Hindlimb muscle (tissue), 1 donor: ENCODE data around the gene SLC26A2. TPM values are rescaled to one million over a fixed set of nuclear protein-coding genes. Genes with fewer than 3 reads are reported as not detected.
A peak's percentile ranks its signal among the peaks of the same experiment; 100 is the strongest.

ENCODE experiments used
- DNase-seq: peaks from one replicate; pipeline ENCODE4 v3.0.0-alpha.2; 2013
- polyA plus RNA-seq: library from polyadenylated mRNA; unstranded; fragments of 120-200 nt; gene quantifications from one replicate; pipeline ENCODE4 v1.2.1, GENCODE V29; 2013; ENCODE audit not compliant: insufficient read length

Gene SLC26A2
- polyA plus RNA-seq, 1 donor = 8.6 TPM

DNA sequence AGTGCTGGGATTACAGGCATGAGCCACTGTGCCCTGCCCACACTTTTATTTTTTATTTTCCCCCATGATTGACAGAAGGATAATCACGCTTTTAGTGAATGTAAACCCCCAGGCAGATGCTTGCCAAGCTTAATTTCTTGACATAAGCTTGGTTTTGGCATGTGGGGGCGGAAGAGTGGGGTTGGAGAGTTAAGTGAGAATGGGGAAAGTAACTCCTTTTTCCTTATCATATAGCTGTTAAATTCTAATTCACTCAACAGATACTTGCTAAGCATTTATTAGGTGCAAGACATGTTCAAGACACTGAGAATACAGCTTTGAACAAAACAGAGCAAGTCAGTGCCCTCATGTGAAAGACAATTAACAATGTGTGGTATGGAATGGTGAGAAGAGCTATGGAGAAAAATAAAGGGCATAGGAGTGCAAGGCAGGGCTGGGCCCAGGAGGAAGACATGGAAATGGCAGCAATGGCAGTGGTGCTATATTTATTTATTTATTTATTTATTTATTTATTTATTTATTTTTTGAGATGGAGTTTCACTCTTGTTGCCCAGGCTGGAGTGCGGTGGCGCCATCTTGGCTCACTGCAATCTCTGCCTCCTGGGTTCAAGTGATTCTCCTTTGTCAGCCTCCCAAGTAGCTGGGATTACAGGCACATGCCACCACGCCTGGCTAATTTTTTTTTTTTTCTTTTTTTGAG, 2.2 kb downstream of the SLC26A2 start:
- DNase-seq = no peak

DNA sequence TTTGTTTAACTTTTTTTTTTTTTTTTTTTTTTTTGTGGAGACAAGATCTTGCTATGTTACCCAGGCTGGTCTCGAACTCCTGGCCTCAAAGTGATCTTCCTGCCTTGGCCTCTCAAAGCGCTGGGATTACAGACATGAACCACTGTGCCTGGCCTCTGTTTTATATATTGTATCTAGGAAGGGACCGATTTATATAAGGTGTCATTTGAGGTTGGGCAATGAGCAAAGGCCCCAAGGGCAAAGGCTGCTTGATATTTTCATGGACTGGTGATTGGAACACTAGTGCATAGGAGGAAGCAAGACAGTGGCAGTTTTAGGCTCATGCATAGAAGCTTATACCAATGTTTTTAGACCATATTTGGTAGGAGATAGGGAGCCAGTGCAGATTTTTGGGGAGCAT, 3.2 kb downstream of the SLC26A2 start:
- no peak for DNase-seq

DNA sequence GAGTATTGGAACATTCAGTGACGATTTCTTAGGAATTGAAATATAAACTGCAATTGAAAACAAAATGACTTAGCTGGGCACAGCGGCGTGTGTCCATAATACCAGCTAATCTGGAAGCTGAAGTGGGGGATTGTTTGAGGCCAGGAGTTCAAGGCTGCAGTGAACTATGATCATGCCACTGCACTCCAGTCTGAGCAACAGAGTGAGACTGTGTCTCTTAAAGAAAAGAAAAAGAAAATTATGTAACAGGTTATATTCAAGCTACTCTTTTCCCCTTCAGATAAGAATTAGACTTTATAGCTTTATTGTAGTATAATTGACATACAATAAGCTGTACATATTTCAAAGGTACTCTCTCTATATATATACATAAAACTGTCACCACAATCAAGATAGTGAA, 6.4 kb downstream of the SLC26A2 start:
- DNase-seq = no peak

DNA sequence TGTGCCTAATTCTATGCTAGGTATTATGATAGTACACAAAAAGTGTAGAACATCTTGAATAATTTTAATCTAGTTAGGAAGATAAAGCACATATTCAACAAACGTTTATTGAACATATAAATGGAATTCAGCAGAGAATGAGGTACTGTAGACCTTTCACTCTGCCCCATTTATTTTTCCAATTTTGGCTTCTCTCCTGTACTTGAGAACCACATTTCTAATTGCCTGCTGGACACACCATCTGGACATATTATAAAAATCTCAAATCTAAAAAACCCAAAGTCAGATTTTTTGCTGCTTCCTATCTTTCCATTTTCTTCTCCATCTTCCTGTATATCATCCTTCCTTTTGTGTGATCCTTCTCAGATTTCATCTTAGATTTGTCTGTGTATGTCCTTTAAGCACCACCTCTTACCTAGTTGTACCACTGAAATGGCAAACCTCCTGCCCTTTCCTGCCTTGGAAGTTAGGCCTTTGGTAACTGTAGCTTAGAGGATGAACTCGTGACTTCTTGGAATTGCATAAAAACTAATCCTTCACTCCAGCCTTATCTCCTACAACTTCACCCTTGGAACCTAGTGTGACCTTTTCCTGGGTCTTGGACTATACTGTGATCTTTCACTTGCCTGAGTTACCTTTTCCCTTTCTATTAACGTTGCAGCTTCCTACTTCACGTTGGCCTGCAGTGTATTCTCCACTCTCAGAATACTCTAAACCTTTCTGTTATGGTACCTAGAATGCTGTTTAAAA, 8.8 kb downstream of the SLC26A2 start:
- no peak for DNase-seq

DNA sequence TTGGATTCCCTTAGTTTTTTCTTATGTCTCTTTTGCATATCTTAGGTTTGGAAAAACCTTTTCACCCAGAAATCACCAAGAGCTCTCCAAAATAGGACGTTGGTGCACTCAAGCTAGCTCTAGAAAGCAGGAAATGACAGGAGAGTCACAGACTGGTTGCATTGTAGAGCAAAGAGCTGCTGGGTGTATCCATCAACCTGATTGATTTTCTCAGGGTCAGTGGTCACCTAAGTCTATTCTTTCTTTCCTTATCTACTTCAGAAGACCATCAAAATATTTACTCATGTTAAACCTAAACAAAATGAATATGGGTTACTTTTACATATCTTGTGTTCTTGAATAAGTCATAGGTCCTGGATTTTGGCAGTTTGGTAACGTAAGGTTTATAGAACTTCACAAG, 14.9 kb downstream of the SLC26A2 start:
- no peak for DNase-seq

DNA sequence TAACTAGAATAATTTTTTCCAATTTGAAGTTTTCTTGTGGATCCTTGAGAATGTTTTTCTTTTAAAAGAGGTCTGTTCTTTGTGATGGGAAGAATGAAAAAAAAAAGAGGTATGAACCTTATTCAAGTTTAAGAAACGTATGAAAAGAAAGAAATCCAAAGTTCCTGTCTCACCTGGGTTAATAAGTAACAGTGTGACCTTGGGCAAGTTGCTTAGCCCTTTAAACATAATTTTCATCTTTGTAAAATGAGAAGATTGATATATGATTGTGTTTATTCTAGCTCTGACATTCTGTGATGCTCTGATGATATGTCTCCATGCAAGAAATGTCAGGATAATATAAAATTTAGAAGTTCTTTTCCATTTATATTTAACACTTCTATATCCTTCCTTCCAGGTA, 19.3 kb downstream of the SLC26A2 start:
- DNase-seq = no peak

DNA sequence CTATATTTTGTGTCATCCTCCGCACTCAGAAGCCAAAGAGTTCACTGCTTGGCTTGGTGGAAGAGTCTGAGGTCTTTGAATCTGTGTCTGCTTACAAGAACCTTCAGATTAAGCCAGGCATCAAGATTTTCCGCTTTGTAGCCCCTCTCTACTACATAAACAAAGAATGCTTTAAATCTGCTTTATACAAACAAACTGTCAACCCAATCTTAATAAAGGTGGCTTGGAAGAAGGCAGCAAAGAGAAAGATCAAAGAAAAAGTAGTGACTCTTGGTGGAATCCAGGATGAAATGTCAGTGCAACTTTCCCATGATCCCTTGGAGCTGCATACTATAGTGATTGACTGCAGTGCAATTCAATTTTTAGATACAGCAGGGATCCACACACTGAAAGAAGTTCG, 20.6 kb downstream of the SLC26A2 start:
- DNase-seq = no peak

DNA sequence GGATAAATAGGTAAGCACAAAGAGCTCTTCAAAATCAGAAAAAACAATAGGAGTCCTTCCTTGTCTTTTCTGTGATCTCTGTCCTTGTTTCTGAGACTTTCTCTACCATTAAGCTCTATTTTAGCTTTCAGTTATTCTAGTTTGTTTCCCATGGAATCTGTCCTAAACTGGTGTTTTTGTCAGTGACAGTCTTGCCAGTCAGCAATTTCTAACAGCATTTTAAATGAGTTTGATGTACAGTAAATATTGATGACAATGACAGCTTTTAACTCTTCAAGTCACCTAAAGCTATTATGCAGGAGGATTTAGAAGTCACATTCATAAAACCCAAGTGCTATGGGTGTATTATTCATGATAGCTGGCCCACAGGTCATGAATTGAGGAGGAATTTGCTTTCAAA, 21.9 kb downstream of the SLC26A2 start:
- DNase-seq = no peak

DNA sequence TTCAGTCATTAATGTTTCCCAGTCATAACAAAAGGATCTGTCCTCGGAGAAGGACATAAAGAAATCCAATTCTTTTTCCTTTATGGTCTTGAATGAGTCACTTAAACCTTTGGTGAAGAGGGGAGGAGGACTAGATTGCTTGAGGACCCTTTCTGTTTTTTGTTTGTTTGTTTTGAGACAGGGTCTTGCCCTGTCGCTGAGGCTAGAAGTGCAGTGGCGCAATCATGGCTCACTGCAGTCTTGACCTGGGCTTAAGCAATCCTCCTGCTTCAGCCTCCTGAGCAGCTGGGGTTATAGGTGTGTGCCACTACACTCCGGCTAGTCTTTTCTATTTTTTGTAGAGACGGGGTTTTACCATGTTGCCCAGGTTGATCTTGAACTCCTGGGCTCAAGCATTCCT, 27.6 kb downstream of the SLC26A2 start:
- no peak for DNase-seq

DNA sequence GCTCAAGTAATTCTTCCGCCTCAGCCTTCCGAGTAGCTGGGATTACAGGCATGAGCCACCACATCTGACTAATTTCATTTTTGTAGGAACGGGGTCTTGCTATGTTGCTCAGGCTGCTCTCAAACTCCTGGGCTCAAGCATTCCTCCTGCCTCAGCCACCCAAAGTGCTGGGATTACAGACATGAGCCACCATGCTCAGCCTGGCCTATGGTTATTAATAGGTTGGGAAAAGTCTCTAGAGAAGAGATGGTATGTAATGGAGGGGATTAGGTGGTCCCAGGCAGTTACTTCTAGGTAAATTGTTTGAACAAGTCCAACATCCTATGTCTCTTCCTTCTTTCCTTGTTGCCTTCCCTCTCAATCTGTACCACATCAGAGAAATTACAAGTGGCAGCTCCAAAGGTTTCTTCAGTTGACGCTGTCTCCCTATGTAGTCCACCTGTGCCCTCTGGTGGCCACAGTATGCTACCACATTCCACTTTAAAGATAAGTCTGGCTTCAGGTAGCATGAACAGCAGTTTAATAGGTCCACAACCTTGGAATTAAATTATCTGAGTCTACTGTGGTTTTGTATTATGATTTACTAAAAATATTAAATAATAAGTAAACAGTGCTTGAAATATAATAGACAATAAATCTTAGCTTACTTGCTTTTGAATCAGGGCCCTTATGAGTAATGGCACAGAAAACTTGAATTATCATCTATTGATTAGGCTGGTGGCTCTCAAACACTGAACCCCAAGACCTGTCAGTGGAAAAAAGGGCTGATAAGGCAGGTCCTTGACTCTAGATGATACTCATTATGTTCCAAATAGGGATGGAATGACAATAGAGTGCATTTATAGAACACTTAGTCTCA, 30.2 kb downstream of the SLC26A2 start:
- peak; percentile 64 for DNase-seq

DNA sequence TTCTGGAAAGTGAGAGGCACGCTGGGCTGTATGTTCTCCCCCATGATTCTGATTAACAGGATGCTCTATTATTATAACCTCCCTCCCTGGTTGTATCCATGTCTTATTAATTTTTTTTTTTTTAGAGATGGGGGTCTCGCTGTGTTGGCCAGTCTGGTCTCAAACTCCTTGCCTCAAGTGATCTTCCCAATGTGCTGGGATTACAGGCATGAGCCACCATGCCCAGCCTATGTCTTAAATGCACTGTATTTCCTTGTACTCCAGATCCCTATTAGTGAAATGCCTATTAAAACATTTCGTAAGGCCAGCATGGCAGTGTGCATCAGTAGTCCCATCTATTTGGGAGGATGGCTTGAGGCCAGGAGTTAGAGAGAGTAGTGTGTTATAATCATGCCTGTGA, 32.9 kb downstream of the SLC26A2 start:
- DNase-seq = no peak

DNA sequence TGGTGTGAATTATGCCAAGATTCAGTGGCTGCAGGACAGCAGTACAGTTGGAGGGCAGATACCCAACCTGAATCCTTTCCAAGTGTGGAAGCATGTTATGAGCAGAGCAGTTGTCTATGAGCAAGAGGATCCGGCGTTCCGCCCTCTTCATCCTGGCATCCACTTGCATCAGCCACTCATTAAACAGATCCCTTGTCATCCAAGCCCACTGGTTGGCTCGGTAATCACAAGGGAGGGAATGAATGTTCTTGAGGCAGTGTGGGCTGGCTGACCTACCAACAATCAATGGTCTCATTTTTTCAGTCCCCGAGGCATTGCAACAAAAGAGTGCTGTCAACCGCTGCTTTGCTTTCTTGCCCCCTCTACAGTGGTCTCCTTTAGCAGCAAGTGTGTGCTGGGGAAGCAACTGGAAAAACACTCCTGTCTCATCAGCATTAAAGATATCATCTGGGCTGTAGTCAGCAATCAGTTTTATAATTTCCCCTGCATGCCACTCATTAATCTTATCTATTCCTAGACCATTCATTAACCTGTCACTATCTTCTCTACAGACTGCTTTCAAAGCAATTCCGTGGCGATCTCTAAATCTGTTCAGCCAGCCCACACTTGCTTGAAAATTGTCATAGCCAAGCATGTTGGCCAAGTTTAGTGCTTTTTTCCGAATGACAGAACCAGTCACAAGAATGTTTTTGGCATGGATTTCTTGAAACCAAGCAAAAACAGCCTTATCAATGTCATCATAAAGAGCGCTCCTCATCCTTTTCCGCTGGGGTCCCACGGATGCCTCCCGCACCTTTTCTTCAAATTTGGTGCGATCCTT, 35.0 kb downstream of the SLC26A2 start:
- DNase-seq = no peak

DNA sequence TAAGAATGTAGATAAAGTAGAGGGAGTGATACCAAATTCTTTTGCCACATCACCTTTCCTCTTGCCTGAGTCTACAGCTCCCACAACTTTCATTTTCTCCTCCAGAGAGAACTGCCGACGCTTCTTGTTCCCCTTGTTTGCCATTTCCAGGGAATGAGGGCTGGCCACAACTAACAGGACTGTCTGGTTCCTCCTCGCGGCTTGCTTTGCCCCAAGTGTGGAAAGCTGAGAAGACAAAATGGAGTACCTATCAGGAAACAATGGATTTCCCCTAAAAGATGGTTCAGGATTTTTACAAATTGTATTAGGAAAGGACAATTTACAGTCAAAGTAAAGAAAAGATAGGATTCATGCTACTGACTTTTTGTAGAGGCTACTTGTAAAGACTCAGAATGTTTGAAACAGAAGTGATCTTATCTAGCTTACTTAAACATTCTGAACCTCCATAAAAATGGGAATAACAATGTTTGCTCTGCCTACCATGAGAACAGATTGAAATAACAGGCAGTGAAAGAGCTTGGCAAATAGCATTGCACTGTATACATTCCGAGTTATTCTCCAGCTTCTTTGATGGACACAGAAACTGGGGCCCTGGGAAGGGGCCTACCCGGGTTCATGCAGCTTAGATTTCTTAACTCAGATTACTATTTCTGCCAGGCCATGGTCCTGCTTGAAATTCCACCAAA, 35.8 kb downstream of the SLC26A2 start:
- no peak for DNase-seq

DNA sequence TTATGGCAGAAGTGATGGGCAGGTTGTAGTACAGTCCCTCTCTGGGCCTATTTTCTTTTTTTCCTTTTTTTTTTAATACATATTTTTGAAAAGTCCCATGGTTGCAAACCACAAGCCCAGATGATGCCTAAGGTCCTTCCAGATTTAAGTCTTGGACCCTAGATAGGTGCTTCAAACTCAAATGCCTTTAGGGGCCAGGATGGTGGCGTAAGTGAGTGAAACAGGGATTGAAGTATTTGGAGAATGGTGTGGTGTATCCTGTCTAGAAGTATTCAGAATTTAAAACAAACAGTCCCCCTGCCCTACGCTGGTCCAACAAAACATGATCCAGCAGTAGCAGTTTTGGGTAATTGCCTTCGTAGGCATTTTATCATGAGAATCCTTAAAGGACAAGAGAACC, 37.7 kb downstream of the SLC26A2 start:
- no peak for DNase-seq

DNA sequence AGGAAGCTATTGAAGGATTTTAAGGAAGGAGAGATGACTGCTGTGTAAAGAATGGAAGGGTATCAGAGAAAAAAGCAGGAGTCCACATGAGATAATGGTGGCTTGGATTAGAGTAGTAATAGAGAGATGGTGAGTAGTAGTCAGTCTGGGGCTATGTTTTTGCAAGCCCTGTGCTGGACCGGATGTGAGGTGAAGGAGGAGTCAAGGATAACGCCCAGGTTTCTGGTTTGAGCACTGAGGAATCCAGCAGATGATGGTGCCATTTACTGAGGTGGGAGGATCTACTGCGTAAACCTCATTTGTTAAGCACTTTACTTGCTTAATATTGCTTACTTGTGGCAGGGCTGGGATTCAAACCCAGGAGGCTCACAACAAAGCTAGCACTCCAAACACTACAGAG, 38.8 kb downstream of the SLC26A2 start:
- DNase-seq = no peak

DNA sequence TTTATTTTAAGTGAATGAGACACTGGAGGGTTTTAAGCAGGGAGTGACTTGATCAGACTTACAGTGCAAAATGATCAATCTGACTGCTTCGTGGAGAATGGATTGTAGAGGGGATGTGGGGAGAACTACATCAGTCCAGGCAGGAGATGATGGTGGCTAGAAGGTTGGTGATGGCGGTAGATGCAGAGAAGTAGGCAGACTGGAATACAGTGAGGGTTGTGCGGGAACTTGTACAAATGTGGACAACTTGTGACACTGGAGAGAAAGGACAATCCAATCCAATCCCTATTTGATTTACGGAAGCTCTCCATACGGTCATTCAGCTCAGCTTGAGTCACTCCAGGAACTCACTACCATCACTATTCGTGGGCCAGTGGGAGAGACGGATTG, 39.3 kb downstream of the SLC26A2 start:
- DNase-seq = no peak

DNA sequence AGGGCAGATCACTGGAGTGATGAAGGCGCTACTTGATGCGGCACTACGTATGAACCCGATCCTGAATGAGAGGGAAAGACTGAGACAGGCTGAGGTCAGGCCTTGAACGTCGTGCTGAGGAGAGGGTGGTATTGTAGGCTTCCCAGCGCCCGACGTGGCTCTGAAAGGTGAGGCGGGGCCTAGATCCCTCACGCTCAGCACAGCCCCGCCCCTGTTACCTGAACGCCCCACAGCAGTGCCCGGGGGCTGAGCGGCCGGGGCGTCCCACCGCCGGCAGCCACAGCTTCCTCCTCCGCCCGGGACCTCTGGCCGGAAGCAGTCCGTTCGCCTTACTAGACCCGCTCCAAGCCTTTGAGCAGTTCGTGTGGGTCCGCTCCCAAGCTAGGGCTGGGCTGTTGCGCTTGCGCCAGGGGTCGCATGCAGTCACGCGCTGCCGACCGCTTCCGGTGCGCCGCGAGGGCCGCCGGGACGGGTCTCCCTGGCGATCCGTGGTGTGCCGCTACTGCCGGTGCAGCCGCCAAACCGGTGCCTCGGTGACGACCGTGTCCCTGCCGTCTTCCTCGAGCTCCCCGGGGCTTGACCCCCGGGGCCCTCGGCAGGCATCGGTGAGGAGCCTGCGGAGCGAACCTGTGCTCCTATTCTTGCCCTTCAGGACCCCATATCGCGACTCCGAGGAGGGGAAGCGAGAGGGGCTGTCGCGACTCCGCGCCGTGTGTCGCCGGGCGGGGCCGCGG, 39.9 kb downstream of the SLC26A2 start, which contains the start of the genes HMGXB3 and TIGD6:
Gene HMGXB3, plus strand, starts transcription at position 484 of the 734 bp plus-strand sequence. CDS start 4,114 bp downstream, outside the sequence.
Gene TIGD6, minus strand, starts transcription at position 399 of the 734 bp plus-strand sequence. CDS start 4,306 bp downstream, outside the sequence.
- DNase-seq = peak; percentile 95

DNA sequence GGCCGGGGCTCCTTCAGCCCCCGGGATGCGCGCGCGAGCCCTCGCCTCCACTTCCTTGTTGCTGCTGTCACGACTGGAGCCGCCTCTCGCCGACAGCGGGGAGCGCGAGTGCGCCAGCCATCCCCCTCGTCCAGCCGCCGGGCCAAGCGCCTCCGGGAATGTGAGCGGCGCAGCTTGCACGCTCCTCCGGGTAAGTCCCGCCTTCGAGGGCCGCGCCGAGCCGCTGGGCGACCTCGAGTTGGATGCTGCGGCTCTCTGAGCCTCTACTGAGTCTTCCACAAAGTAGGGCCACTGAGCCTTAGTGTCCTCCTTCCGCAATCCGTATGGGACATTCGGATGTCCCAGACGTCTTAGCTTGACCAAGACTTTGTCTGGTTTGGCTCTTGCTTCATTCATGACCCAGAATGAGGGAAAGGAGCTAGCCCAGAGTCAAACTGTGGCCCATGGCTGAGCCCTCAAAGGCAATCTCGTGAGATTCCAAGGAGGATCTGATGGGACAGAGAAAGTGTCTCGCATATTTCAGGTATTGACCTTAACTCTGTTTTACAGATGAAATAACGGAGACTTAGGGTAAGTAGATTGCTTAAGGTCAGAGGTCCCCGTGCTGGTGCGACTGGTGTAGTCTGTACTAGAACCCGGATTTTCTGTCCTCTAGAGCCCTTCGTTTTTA, 40.6 kb downstream of the SLC26A2 start:
- DNase-seq = no peak

DNA sequence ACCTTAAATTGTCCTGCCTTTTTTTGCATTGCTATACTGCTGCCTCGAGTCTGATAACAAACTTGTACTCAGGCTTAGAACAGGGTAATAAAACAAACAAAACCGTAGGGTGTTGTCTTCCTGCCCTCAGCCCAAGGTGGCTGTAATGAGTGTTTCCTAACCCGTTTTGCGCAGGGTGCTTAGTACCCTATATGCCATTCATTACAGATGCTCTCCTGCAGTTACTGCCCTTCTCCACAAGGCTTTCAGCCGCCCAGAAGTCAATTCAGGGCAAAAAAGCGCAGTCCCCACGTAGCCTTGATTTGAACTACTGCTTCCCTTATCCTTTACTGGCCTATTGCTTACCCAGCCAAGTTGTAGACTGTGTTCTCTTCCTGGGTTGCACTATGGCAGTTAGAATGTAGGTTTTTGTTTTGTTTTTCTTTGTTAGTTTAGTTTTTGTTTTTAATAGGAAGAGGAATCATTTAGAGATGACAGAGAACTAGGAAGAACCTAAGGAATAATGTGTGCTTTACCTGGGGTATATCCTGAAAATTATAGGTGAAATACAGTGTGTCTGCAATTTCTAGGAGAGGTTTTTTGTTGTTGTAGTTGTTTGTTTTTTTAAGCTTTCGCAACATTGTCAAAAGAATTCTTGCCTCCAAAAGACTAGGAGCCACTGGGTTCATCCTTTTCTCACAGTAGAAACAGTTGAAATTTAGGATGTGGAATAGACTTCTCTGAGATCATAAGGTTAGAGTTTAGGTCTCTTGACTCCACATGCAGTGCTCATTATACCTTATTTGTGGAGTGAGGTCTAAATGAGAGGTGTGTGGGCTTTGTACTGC, 41.3 kb downstream of the SLC26A2 start:
- DNase-seq = no peak
